Immature natural killer cell (primary cell): ENCODE data around the gene ARRB1. TPM values are rescaled to one million over a fixed set of nuclear protein-coding genes. Genes with fewer than 3 reads are reported as not detected.
"Not testable (repeated sequence)": the region's sequence is repeated elsewhere in the genome, so short reads cannot be mapped to it uniquely, and the experiment has no call there.

ENCODE experiments used
- DNase-seq, 3 donors: peaks; one replicate each; pipeline ENCODE4 v3.0.0; 2022; ENCODE audit warnings: mixed read lengths in 1 of 3
- H3K27ac Mint-ChIP-seq, 6 donors: one replicate each; pipeline ENCODE4 v1.8.0; 2020; ENCODE audit warnings: mixed read lengths in 6 of 6, mild to moderate bottlenecking in 5 of 6, inconsistent platforms in 4 of 6, moderate library complexity in 3 of 6
- H3K27me3 Mint-ChIP-seq, 3 donors: one replicate each; pipeline ENCODE4 v1.8.0; 2020 to 2021; ENCODE audit warnings: low read depth in 3 of 3, mild to moderate bottlenecking in 3 of 3, mixed read lengths in 3 of 3, moderate library complexity in 3 of 3, inconsistent platforms in 1 of 3
- H3K36me3 Mint-ChIP-seq, 3 donors: one replicate each; pipeline ENCODE4 v1.8.0; 2020; ENCODE audit warnings: mixed read lengths in 3 of 3, inconsistent platforms in 2 of 3, mild to moderate bottlenecking in 2 of 3
- H3K4me1 Mint-ChIP-seq, 2 donors: one replicate each; pipeline ENCODE4 v1.8.0; 2020; ENCODE audit warnings: inconsistent platforms in 2 of 2, mild to moderate bottlenecking in 2 of 2, mixed read lengths in 2 of 2, moderate library complexity in 1 of 2
- H3K4me3 Mint-ChIP-seq, 5 donors: one replicate each; pipeline ENCODE4 v1.8.0; 2020; ENCODE audit warnings: mild to moderate bottlenecking in 5 of 5, mixed read lengths in 5 of 5, inconsistent platforms in 3 of 5, moderate library complexity in 3 of 5
- H3K9me3 Mint-ChIP-seq, 6 donors: one replicate each; pipeline ENCODE4 v1.8.0; 2020; ENCODE audit warnings: mild to moderate bottlenecking in 6 of 6, mixed read lengths in 6 of 6, inconsistent platforms in 4 of 6, moderate library complexity in 3 of 6
- polyA plus RNA-seq, 3 donors: library from polyadenylated mRNA; unstranded; fragments of 300-500 nt; fragmentation: Illumina TruSeq; gene quantifications; one replicate each; pipeline ENCODE4 v1.2.3, GENCODE V29; 2021

The ARRB1 gene
- polyA plus RNA-seq, 3 donors from 2014 or later, result 28.7 to 51.1 (median 41.5) TPM

GRCh38 chr11:75305452-75305851 is 46.0 kb downstream of the ARRB1 start:
- Mint-ChIP-seq H3K4me3 (no peak overlapping the region), H3K9me3 (no peaks in the 10 kb centered on the region), H3K36me3 (peaks cover 0 to 9% (median 0%) of the 10 kb centered on the region in 3 donors), H3K27me3 (peaks cover 0 to 4% (median 2%) of the 10 kb centered on the region in 3 donors), H3K27ac (peak overlapping the region in 4 of 6 donors; percentile 12 to 54 (median 23)), H3K4me1 (peaks cover 70 to 85% of the 10 kb centered on the region in 2 donors)
- DNase-seq, result no peak

- Mint-ChIP-seq H3K27ac (peak overlapping the region in 1 of 6 donors; percentile 15), H3K4me1 (peaks cover 71 to 85% of the 10 kb centered on the region in 2 donors)
- not testable (repeated sequence) for H3K27me3 Mint-ChIP-seq, H3K9me3 Mint-ChIP-seq, DNase-seq, H3K4me3 Mint-ChIP-seq, H3K36me3 Mint-ChIP-seq
Observed at GRCh38 chr11:75304941-75305340, 46.5 kb downstream of the ARRB1 start.

- no peaks in the 10 kb centered on the region for H3K9me3 Mint-ChIP-seq
- H3K4me3 Mint-ChIP-seq, result peak overlapping the region in 1 of 5 donors; percentile 34
- peaks cover 0 to 5% (median 2%) of the 10 kb centered on the region in 3 donors for H3K27me3 Mint-ChIP-seq
- H3K4me1 Mint-ChIP-seq, result peaks cover 72 to 86% of the 10 kb centered on the region in 2 donors
- peaks cover 0 to 9% (median 0%) of the 10 kb centered on the region in 3 donors for H3K36me3 Mint-ChIP-seq
- no peak for DNase-seq
- H3K27ac Mint-ChIP-seq, result peak overlapping the region in 2 of 6 donors; percentile 59 to 74
Observed at GRCh38 chr11:75303544-75304224, 47.8 kb downstream of the ARRB1 start.

GRCh38 chr11:75302371-75302770 is 49.1 kb downstream of the ARRB1 start:
- Mint-ChIP-seq H3K4me3 (no peak overlapping the region), H3K27me3 (peaks cover 0 to 5% (median 2%) of the 10 kb centered on the region in 3 donors), H3K36me3 (peaks cover 0 to 9% (median 0%) of the 10 kb centered on the region in 3 donors), H3K9me3 (no peaks in the 10 kb centered on the region), H3K4me1 (peaks cover 66 to 88% of the 10 kb centered on the region in 2 donors), H3K27ac (peak overlapping the region in 4 of 6 donors; percentile 31 to 47 (median 40))
- no peak for DNase-seq

- peaks cover 0 to 6% (median 2%) of the 10 kb centered on the region in 3 donors for H3K27me3 Mint-ChIP-seq
- DNase-seq, result no peak
- H3K27ac Mint-ChIP-seq, result peak overlapping the region in 4 of 6 donors; percentile 31 to 47 (median 40)
- H3K4me1 Mint-ChIP-seq, result peaks cover 66 to 88% of the 10 kb centered on the region in 2 donors
- H3K4me3 Mint-ChIP-seq, result no peak overlapping the region
- H3K36me3 Mint-ChIP-seq, result peaks cover 0 to 6% (median 0%) of the 10 kb centered on the region in 3 donors
- H3K9me3 Mint-ChIP-seq, result no peaks in the 10 kb centered on the region
Observed at GRCh38 chr11:75301601-75302345, 49.7 kb downstream of the ARRB1 start.

GRCh38 chr11:75301131-75301530 is 50.3 kb downstream of the ARRB1 start:
- H3K4me3 Mint-ChIP-seq, result no peak overlapping the region
- no peaks in the 10 kb centered on the region for H3K9me3 Mint-ChIP-seq
- peaks cover 0 to 6% (median 2%) of the 10 kb centered on the region in 3 donors for H3K27me3 Mint-ChIP-seq
- peaks cover 65 to 88% of the 10 kb centered on the region in 2 donors for H3K4me1 Mint-ChIP-seq
- H3K27ac Mint-ChIP-seq, result no peak overlapping the region
- H3K36me3 Mint-ChIP-seq, result peaks cover 0 to 8% (median 3%) of the 10 kb centered on the region in 3 donors
- no peak for DNase-seq

- DNase-seq, result no peak
- no peak overlapping the region for H3K4me3 Mint-ChIP-seq
- peaks cover 0 to 11% (median 10%) of the 10 kb centered on the region in 3 donors for H3K36me3 Mint-ChIP-seq
- H3K4me1 Mint-ChIP-seq, result peaks cover 63 to 86% of the 10 kb centered on the region in 2 donors
- no peak overlapping the region for H3K27ac Mint-ChIP-seq
- no peaks in the 10 kb centered on the region for H3K9me3 Mint-ChIP-seq
- H3K27me3 Mint-ChIP-seq, result peaks cover 0 to 6% (median 0%) of the 10 kb centered on the region in 3 donors
Observed at GRCh38 chr11:75298976-75299260, 52.5 kb downstream of the ARRB1 start.

GRCh38 chr11:75298191-75298975 is 53.1 kb downstream of the ARRB1 start:
- H3K4me1 Mint-ChIP-seq, result peaks cover 63 to 86% of the 10 kb centered on the region in 2 donors
- H3K4me3 Mint-ChIP-seq, result no peak overlapping the region
- H3K36me3 Mint-ChIP-seq, result peaks cover 0 to 15% (median 12%) of the 10 kb centered on the region in 3 donors
- H3K27ac Mint-ChIP-seq, result peak overlapping the region in 1 of 6 donors; percentile 30
- H3K27me3 Mint-ChIP-seq, result peaks cover 0 to 6% (median 0%) of the 10 kb centered on the region in 3 donors
- no peak for DNase-seq
- H3K9me3 Mint-ChIP-seq, result no peaks in the 10 kb centered on the region

GRCh38 chr11:75293903-75294302 is 57.6 kb downstream of the ARRB1 start:
- Mint-ChIP-seq H3K27ac (peak overlapping the region in 4 of 6 donors; percentile 49 to 76 (median 54)), H3K9me3 (no peaks in the 10 kb centered on the region), H3K27me3 (peaks cover 0 to 7% (median 0%) of the 10 kb centered on the region in 3 donors), H3K4me1 (peaks cover 65 to 81% of the 10 kb centered on the region in 2 donors), H3K36me3 (peaks cover 7 to 18% (median 12%) of the 10 kb centered on the region in 3 donors), H3K4me3 (peak overlapping the region in 1 of 5 donors; percentile 8)
- no peak for DNase-seq

- Mint-ChIP-seq H3K9me3 (no peaks in the 10 kb centered on the region), H3K36me3 (peaks cover 7 to 22% (median 12%) of the 10 kb centered on the region in 3 donors), H3K27ac (peak overlapping the region in 3 of 6 donors; percentile 15 to 76 (median 19)), H3K4me3 (no peak overlapping the region), H3K27me3 (peaks cover 0 to 11% (median 0%) of the 10 kb centered on the region in 3 donors), H3K4me1 (peaks cover 63 to 80% of the 10 kb centered on the region in 2 donors)
- DNase-seq, result no peak
Observed at GRCh38 chr11:75292943-75293342, 58.5 kb downstream of the ARRB1 start.

- Mint-ChIP-seq H3K9me3 (no peaks in the 10 kb centered on the region), H3K27me3 (peaks cover 0 to 10% (median 3%) of the 10 kb centered on the region in 3 donors), H3K4me3 (peak overlapping the region in 2 of 5 donors; percentile 9 to 45), H3K36me3 (peaks cover 7 to 29% (median 12%) of the 10 kb centered on the region in 3 donors), H3K27ac (peak overlapping the region in 3 of 6 donors; percentile 33 to 85 (median 69)), H3K4me1 (peaks cover 57 to 70% of the 10 kb centered on the region in 2 donors)
- no peak for DNase-seq
Observed at GRCh38 chr11:75291741-75292140, 59.7 kb downstream of the ARRB1 start.

GRCh38 chr11:75289919-75290318 is 61.5 kb downstream of the ARRB1 start:
- H3K27me3 Mint-ChIP-seq, result peaks cover 0 to 10% (median 3%) of the 10 kb centered on the region in 3 donors
- no peak for DNase-seq
- peak overlapping the region in 3 of 6 donors; percentile 23 to 28 (median 24) for H3K27ac Mint-ChIP-seq
- no peak overlapping the region for H3K4me3 Mint-ChIP-seq
- peaks cover 47 to 58% of the 10 kb centered on the region in 2 donors for H3K4me1 Mint-ChIP-seq
- peaks cover 4 to 25% (median 7%) of the 10 kb centered on the region in 3 donors for H3K36me3 Mint-ChIP-seq
- no peaks in the 10 kb centered on the region for H3K9me3 Mint-ChIP-seq

- Mint-ChIP-seq H3K4me1 (peaks cover 44 to 54% of the 10 kb centered on the region in 2 donors), H3K36me3 (peaks cover 4 to 27% (median 7%) of the 10 kb centered on the region in 3 donors), H3K27ac (peak overlapping the region in 2 of 6 donors; percentile 23 to 28), H3K4me3 (no peak overlapping the region), H3K9me3 (no peaks in the 10 kb centered on the region), H3K27me3 (peaks cover 0 to 12% (median 3%) of the 10 kb centered on the region in 3 donors)
- no peak for DNase-seq
Observed at GRCh38 chr11:75289511-75289760, 62.0 kb downstream of the ARRB1 start.
